ENCODE results near the gene OR2Y1. TPM values are rescaled to one million over a fixed set of nuclear protein-coding genes. Genes with fewer than 3 reads are reported as not detected.
A peak's percentile ranks its signal among the peaks of the same experiment; 100 is the strongest.
"Not testable (repeated sequence)": the region's sequence is repeated elsewhere in the genome, so short reads cannot be mapped to it uniquely, and the experiment has no call there.

OR2Y1 gene
- total RNA-seq, 2 experiments from 2014 or later = not detected

GRCh38 chr5:180723936-180724335 is 15.9 kb downstream of the OR2Y1 start:
- Mint-ChIP-seq H3K36me3 (ENCODE audit: low read depth) (no peaks in the 10 kb centered on the region), H3K4me1 (ENCODE audit: low read depth) (peaks cover 13% of the 10 kb centered on the region), H3K4me3 (no peak overlapping the region), H3K27me3 (ENCODE audit: low read depth) (peaks cover 12% of the 10 kb centered on the region), H3K9me3 (no peaks in the 10 kb centered on the region), H3K27ac (no peak overlapping the region)
- peak; percentile 44 for DNase-seq
- intact Hi-C loops (cut with micrococcal nuclease) = no loop called here
- CTCF ChIA-PET = no interaction called here

- Mint-ChIP-seq H3K4me3 (no peak overlapping the region), H3K27me3 (ENCODE audit: low read depth) (peaks cover 2% of the 10 kb centered on the region), H3K9me3 (no peaks in the 10 kb centered on the region), H3K27ac (no peak overlapping the region), H3K4me1 (ENCODE audit: low read depth) (peaks cover 21% of the 10 kb centered on the region), H3K36me3 (ENCODE audit: low read depth) (no peaks in the 10 kb centered on the region)
- CTCF ChIA-PET = interaction anchor here (1.1 to 2.3 kb wide), 3 partner anchors 14 to 36 kb away, joined by 3 to 11 read pairs (median 8); no protein-coding TSS in a partner anchor
- no peak for DNase-seq
- intact Hi-C loops (cut with micrococcal nuclease) = no loop called here
These were observed 19.4 kb downstream of the OR2Y1 start for GRCh38 chr5:180720486-180720885.

GRCh38 chr5:180719781-180720180 is 20.1 kb downstream of the OR2Y1 start:
- CTCF ChIA-PET = interaction anchor here (0.8 to 2.7 kb wide), 7 partner anchors 12 to 101 kb away, joined by 3 to 13 read pairs (median 7); no protein-coding TSS in a partner anchor
- H3K4me1 Mint-ChIP-seq (ENCODE audit: low read depth) = peaks cover 20% of the 10 kb centered on the region
- no peak overlapping the region for H3K4me3 Mint-ChIP-seq
- DNase-seq = no peak
- no peaks in the 10 kb centered on the region for H3K9me3 Mint-ChIP-seq
- intact Hi-C loops (cut with micrococcal nuclease) = loop anchor here (2.0 to 5.0 kb wide), 3 partner anchors 71 to 112 kb away; partner anchors contain the start of gene FLT4
- no peaks in the 10 kb centered on the region for H3K27me3 Mint-ChIP-seq (ENCODE audit: low read depth)
- no peaks in the 10 kb centered on the region for H3K36me3 Mint-ChIP-seq (ENCODE audit: low read depth)
- no peak overlapping the region for H3K27ac Mint-ChIP-seq

- Mint-ChIP-seq H3K9me3 (no peaks in the 10 kb centered on the region), H3K27me3 (ENCODE audit: low read depth) (no peaks in the 10 kb centered on the region), H3K36me3 (ENCODE audit: low read depth) (no peaks in the 10 kb centered on the region), H3K27ac (no peak overlapping the region), H3K4me1 (ENCODE audit: low read depth) (peaks cover 17% of the 10 kb centered on the region), H3K4me3 (no peak overlapping the region)
- DNase-seq = peak; percentile 72
- CTCF ChIA-PET = interaction anchor here (0.7 to 2.7 kb wide), 14 partner anchors 10 to 284 kb away, joined by 3 to 13 read pairs (median 4); no protein-coding TSS in a partner anchor
- intact Hi-C loops (cut with micrococcal nuclease) = loop anchor here (1.0 to 5.0 kb wide), 5 partner anchors 31 to 112 kb away; partner anchors contain the start of gene FLT4
These were observed 20.9 kb downstream of the OR2Y1 start for GRCh38 chr5:180718810-180719453.

- Mint-ChIP-seq H3K27ac (no peak overlapping the region), H3K4me3 (no peak overlapping the region), H3K9me3 (peaks cover 3% of the 10 kb centered on the region), H3K36me3 (ENCODE audit: low read depth) (no peaks in the 10 kb centered on the region), H3K4me1 (ENCODE audit: low read depth) (peaks cover 15% of the 10 kb centered on the region), H3K27me3 (ENCODE audit: low read depth) (no peaks in the 10 kb centered on the region)
- CTCF ChIA-PET = interaction anchor here (0.9 to 2.7 kb wide), 12 partner anchors 10 to 152 kb away, joined by 3 to 13 read pairs (median 4); no protein-coding TSS in a partner anchor
- intact Hi-C loops (cut with micrococcal nuclease) = loop anchor here (1.0 to 5.0 kb wide), 5 partner anchors 30 to 111 kb away; partner anchors contain the start of gene FLT4
- DNase-seq = no peak
These were observed 21.9 kb downstream of the OR2Y1 start for GRCh38 chr5:180717989-180718388.

GRCh38 chr5:180704362-180704761 is 35.5 kb downstream of the OR2Y1 start:
- Mint-ChIP-seq H3K4me3 (no peak overlapping the region), H3K27ac (no peak overlapping the region), H3K27me3 (ENCODE audit: low read depth) (no peaks in the 10 kb centered on the region), H3K4me1 (ENCODE audit: low read depth) (peaks cover 2% of the 10 kb centered on the region), H3K9me3 (no peaks in the 10 kb centered on the region), H3K36me3 (ENCODE audit: low read depth) (no peaks in the 10 kb centered on the region)
- CTCF ChIA-PET = no interaction called here
- DNase-seq = no peak
- intact Hi-C loops (cut with micrococcal nuclease) = no loop called here

GRCh38 chr5:180703912-180704311 is 35.9 kb downstream of the OR2Y1 start:
- no peak for DNase-seq
- no peak overlapping the region for H3K4me3 Mint-ChIP-seq
- no peaks in the 10 kb centered on the region for H3K27me3 Mint-ChIP-seq (ENCODE audit: low read depth)
- CTCF ChIA-PET = no interaction called here
- intact Hi-C loops (cut with micrococcal nuclease) = no loop called here
- no peaks in the 10 kb centered on the region for H3K9me3 Mint-ChIP-seq
- no peaks in the 10 kb centered on the region for H3K36me3 Mint-ChIP-seq (ENCODE audit: low read depth)
- peaks cover 6% of the 10 kb centered on the region for H3K4me1 Mint-ChIP-seq (ENCODE audit: low read depth)
- H3K27ac Mint-ChIP-seq = no peak overlapping the region

GRCh38 chr5:180703371-180703770 is 36.5 kb downstream of the OR2Y1 start:
- H3K4me3 Mint-ChIP-seq; H3K27me3 Mint-ChIP-seq (ENCODE audit: low read depth); H3K9me3 Mint-ChIP-seq; DNase-seq; intact Hi-C loops (cut with micrococcal nuclease); H3K4me1 Mint-ChIP-seq (ENCODE audit: low read depth); H3K27ac Mint-ChIP-seq; H3K36me3 Mint-ChIP-seq (ENCODE audit: low read depth); CTCF ChIA-PET: not testable (repeated sequence)

- CTCF ChIA-PET; H3K27me3 Mint-ChIP-seq (ENCODE audit: low read depth); H3K27ac Mint-ChIP-seq; DNase-seq; H3K4me3 Mint-ChIP-seq; H3K9me3 Mint-ChIP-seq; H3K36me3 Mint-ChIP-seq (ENCODE audit: low read depth); intact Hi-C loops (cut with micrococcal nuclease); H3K4me1 Mint-ChIP-seq (ENCODE audit: low read depth): not testable (repeated sequence)
These were observed 39.4 kb downstream of the OR2Y1 start for GRCh38 chr5:180700440-180700839.

GRCh38 chr5:180699042-180699441 is 40.8 kb downstream of the OR2Y1 start:
- CTCF ChIA-PET = no interaction called here
- H3K36me3 Mint-ChIP-seq (ENCODE audit: low read depth) = no peaks in the 10 kb centered on the region
- no peak for DNase-seq
- H3K9me3 Mint-ChIP-seq = no peaks in the 10 kb centered on the region
- peaks cover 7% of the 10 kb centered on the region for H3K4me1 Mint-ChIP-seq (ENCODE audit: low read depth)
- no peak overlapping the region for H3K4me3 Mint-ChIP-seq
- H3K27ac Mint-ChIP-seq = no peak overlapping the region
- intact Hi-C loops (cut with micrococcal nuclease) = no loop called here
- no peaks in the 10 kb centered on the region for H3K27me3 Mint-ChIP-seq (ENCODE audit: low read depth)

GRCh38 chr5:180696116-180696515 is 43.7 kb downstream of the OR2Y1 start:
- H3K4me3 Mint-ChIP-seq = no peak overlapping the region
- H3K36me3 Mint-ChIP-seq (ENCODE audit: low read depth) = no peaks in the 10 kb centered on the region
- no peaks in the 10 kb centered on the region for H3K9me3 Mint-ChIP-seq
- no peak for DNase-seq
- CTCF ChIA-PET = no interaction called here
- no peaks in the 10 kb centered on the region for H3K27me3 Mint-ChIP-seq (ENCODE audit: low read depth)
- peaks cover 21% of the 10 kb centered on the region for H3K4me1 Mint-ChIP-seq (ENCODE audit: low read depth)
- no peak overlapping the region for H3K27ac Mint-ChIP-seq
- intact Hi-C loops (cut with micrococcal nuclease) = no loop called here

- DNase-seq = no peak
- no peak overlapping the region for H3K27ac Mint-ChIP-seq
- intact Hi-C loops (cut with micrococcal nuclease) = no loop called here
- no peak overlapping the region for H3K4me3 Mint-ChIP-seq
- no peaks in the 10 kb centered on the region for H3K36me3 Mint-ChIP-seq (ENCODE audit: low read depth)
- CTCF ChIA-PET = interaction anchor here (0.6 to 3.1 kb wide), 2 partner anchors 26 to 32 kb away, joined by 3 to 13 read pairs; no protein-coding TSS in a partner anchor
- H3K9me3 Mint-ChIP-seq = no peaks in the 10 kb centered on the region
- H3K4me1 Mint-ChIP-seq (ENCODE audit: low read depth) = peaks cover 40% of the 10 kb centered on the region
- H3K27me3 Mint-ChIP-seq (ENCODE audit: low read depth) = no peaks in the 10 kb centered on the region
These were observed 47.4 kb downstream of the OR2Y1 start for GRCh38 chr5:180692429-180692828.

- H3K9me3 Mint-ChIP-seq = no peaks in the 10 kb centered on the region
- H3K27me3 Mint-ChIP-seq (ENCODE audit: low read depth) = no peaks in the 10 kb centered on the region
- CTCF ChIA-PET = interaction anchor here (0.6 to 3.1 kb wide), 2 partner anchors 27 to 142 kb away, joined by 4 to 13 read pairs; no protein-coding TSS in a partner anchor
- H3K4me3 Mint-ChIP-seq = no peak overlapping the region
- intact Hi-C loops (cut with micrococcal nuclease) = no loop called here
- no peak for DNase-seq
- H3K4me1 Mint-ChIP-seq (ENCODE audit: low read depth) = peaks cover 47% of the 10 kb centered on the region
- H3K27ac Mint-ChIP-seq = no peak overlapping the region
- no peaks in the 10 kb centered on the region for H3K36me3 Mint-ChIP-seq (ENCODE audit: low read depth)
These were observed 48.8 kb downstream of the OR2Y1 start for GRCh38 chr5:180691046-180691445.

All from activated naive CD4-positive, alpha-beta T cell treated with anti-CD3 and anti-CD28 coated beads for 36 hours (primary cell).